ENCODE measurements around the gene GTF2H3. TPM values are rescaled to one million over a fixed set of nuclear protein-coding genes. Genes with fewer than 3 reads are reported as not detected.
"Not testable (repeated sequence)": the region's sequence is repeated elsewhere in the genome, so short reads cannot be mapped to it uniquely, and the experiment has no call there.

Gene GTF2H3
- 10.7 and 13.1 TPM in 2 replicates for total RNA-seq (2014; rRNA removed; shearing (Covaris generic))

GRCh38 chr12:123633379-123634141 lies at the start of gene GTF2H3, which contains the start of gene EIF2B1:
TSS of gene GTF2H3 (plus strand) at chr12:123633829. CDS start at chr12:123633860, 31 bp downstream.
TSS of gene EIF2B1 (minus strand) at chr12:123633686. CDS start at chr12:123633557, 129 bp downstream.
- peak; percentile 97 for DNase-seq (ENCODE audit: low spot score)

- no peak for DNase-seq (ENCODE audit: low spot score)
Measured at GRCh38 chr12:123591702-123592481, 41.7 kb upstream of the GTF2H3 start.

GRCh38 chr12:123595729-123596128 lies 37.9 kb upstream of the GTF2H3 start:
- no peak for DNase-seq (ENCODE audit: low spot score)

GRCh38 chr12:123597100-123597499 lies 36.5 kb upstream of the GTF2H3 start:
- no peak for DNase-seq (ENCODE audit: low spot score)

GRCh38 chr12:123598522-123598921 lies 35.1 kb upstream of the GTF2H3 start:
- no peak for DNase-seq (ENCODE audit: low spot score)

- no peak for DNase-seq (ENCODE audit: low spot score)
Measured at GRCh38 chr12:123599310-123599709, 34.3 kb upstream of the GTF2H3 start.

GRCh38 chr12:123599721-123600120 lies 33.9 kb upstream of the GTF2H3 start:
- DNase-seq (ENCODE audit: low spot score) = no peak

GRCh38 chr12:123601602-123602489 lies 31.8 kb upstream of the GTF2H3 start, which contains the start of gene DDX55:
TSS of gene DDX55 (plus strand) at chr12:123602099. CDS start at chr12:123602149, 50 bp downstream.
- DNase-seq (ENCODE audit: low spot score) = peak; percentile 88

GRCh38 chr12:123602651-123603195 lies 30.9 kb upstream of the GTF2H3 start:
- DNase-seq (ENCODE audit: low spot score) = peak; percentile 18

GRCh38 chr12:123603495-123603894 lies 30.1 kb upstream of the GTF2H3 start:
- DNase-seq (ENCODE audit: low spot score) = not testable (repeated sequence)

- DNase-seq (ENCODE audit: low spot score) = no peak
Measured at GRCh38 chr12:123607756-123608155, 25.9 kb upstream of the GTF2H3 start.

GRCh38 chr12:123608182-123608581 lies 25.4 kb upstream of the GTF2H3 start:
- no peak for DNase-seq (ENCODE audit: low spot score)

GRCh38 chr12:123614110-123614509 lies 19.5 kb upstream of the GTF2H3 start:
- DNase-seq (ENCODE audit: low spot score) = no peak

GRCh38 chr12:123614531-123614930 lies 19.1 kb upstream of the GTF2H3 start:
- no peak for DNase-seq (ENCODE audit: low spot score)

GRCh38 chr12:123617144-123617543 lies 16.5 kb upstream of the GTF2H3 start:
- no peak for DNase-seq (ENCODE audit: low spot score)

- no peak for DNase-seq (ENCODE audit: low spot score)
Measured at GRCh38 chr12:123617580-123617979, 16.0 kb upstream of the GTF2H3 start.

- DNase-seq (ENCODE audit: low spot score) = no peak
Measured at GRCh38 chr12:123621101-123621500, 12.5 kb upstream of the GTF2H3 start.

- DNase-seq (ENCODE audit: low spot score) = no peak
Measured at GRCh38 chr12:123621619-123622530, 11.8 kb upstream of the GTF2H3 start.

GRCh38 chr12:123634142-123634561 lies 523 bp downstream of the GTF2H3 start:
- DNase-seq (ENCODE audit: low spot score) = no peak

- DNase-seq (ENCODE audit: low spot score) = no peak
Measured at GRCh38 chr12:123643911-123644310, 10.3 kb downstream of the GTF2H3 start.
